A549 (cell line): Measurements from ENCODE around the gene OR10H2.

Experiments used
- BHLHE40 ChIP-seq: IDR thresholded peaks from 2 replicates; pipeline ENCODE4 v1.6.1; 2012; ENCODE audit warnings: low read depth, low read length, inconsistent platforms
- CEBPB ChIP-seq, 2 experiments: fragments of >200 bp in 1 of 2; sonication (Bioruptor Twin) in 1 of 2; formaldehyde crosslinking in 1 of 2; IDR thresholded peaks; 2 replicates each; pipeline ENCODE4 v1.6.1; 2012 to 2016
- EP300 ChIP-seq, 2 experiments: fragments of >200 bp; sonication (Bioruptor Twin); formaldehyde crosslinking; IDR thresholded peaks; 2 replicates in 1 of 2; 3 replicates in 1 of 2; pipeline ENCODE4 v1.6.1; 2016 to 2017
- MAFK ChIP-seq: fragments of 450-650 bp; IDR thresholded peaks from 2 replicates; pipeline ENCODE4 v1.6.1; 2014; ENCODE audit not compliant: partially characterized antibody
- MYC ChIP-seq: IDR thresholded peaks from 2 replicates; pipeline ENCODE4 v1.6.1; 2012; ENCODE audit warnings: mild to moderate bottlenecking, inconsistent platforms, low read length, improper control_type of control experiment, borderline replicate concordance
- NPAS2 ChIP-seq: fragments of 250-450 bp; sonication (Bioruptor Pico); IDR thresholded peaks from 2 replicates; pipeline ENCODE4 v1.8.0; 2022; ENCODE audit warnings: mild to moderate bottlenecking, moderate library complexity, borderline replicate concordance
- NR3C1 ChIP-seq: fragments of >200 bp; sonication (Bioruptor Twin); formaldehyde crosslinking; IDR thresholded peaks from 3 replicates; pipeline ENCODE4 v1.6.1; 2017
- POLR2A ChIP-seq: IDR thresholded peaks from 2 replicates; pipeline ENCODE4 v1.6.1; 2012; ENCODE audit warnings: mild to moderate bottlenecking, low read length
- RAD21 ChIP-seq, 2 experiments: fragments of >200 bp in 1 of 2; sonication (Bioruptor Twin) in 1 of 2; formaldehyde crosslinking in 1 of 2; IDR thresholded peaks in 1 of 2; conservative IDR thresholded peaks in 1 of 2; 2 replicates in 1 of 2; 3 replicates in 1 of 2; pipeline ENCODE4 v1.6.1; 2012 to 2018; ENCODE audit warnings: inconsistent platforms in 1 of 2
- USF2 ChIP-seq: fragments of 450-650 bp; IDR thresholded peaks from 2 replicates; pipeline ENCODE4 v1.6.1; 2014; ENCODE audit warnings: antibody characterized with exemption
- TF ChIP-seq, protein P1 (sequence below): fragments of >200 bp; sonication (Bioruptor Twin); formaldehyde crosslinking; IDR thresholded peaks from 3 replicates; pipeline ENCODE4 v1.5.1; 2016

DNA sequence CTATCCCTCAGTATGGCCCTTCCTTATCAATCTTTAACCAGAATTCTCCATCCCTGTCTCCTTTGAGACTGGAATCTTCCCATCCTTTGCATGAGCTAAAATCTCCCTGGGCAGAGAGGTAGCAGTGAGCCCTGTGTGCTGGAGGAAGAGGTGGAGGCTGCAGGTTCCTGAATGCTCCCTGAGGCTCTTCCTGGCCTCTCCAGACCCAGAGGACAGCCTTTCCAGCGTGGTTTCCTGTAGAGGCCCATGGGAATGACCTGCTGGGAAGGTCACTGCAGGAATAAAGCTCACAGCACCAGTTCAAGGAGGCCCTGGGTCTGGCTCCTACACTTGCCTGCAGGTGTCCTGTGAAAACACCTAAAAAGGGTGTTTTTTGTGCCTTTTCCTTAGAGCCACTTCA is 4.6 kb downstream of the OR10H2 start:
- TF ChIP-seq, protein P1, sequence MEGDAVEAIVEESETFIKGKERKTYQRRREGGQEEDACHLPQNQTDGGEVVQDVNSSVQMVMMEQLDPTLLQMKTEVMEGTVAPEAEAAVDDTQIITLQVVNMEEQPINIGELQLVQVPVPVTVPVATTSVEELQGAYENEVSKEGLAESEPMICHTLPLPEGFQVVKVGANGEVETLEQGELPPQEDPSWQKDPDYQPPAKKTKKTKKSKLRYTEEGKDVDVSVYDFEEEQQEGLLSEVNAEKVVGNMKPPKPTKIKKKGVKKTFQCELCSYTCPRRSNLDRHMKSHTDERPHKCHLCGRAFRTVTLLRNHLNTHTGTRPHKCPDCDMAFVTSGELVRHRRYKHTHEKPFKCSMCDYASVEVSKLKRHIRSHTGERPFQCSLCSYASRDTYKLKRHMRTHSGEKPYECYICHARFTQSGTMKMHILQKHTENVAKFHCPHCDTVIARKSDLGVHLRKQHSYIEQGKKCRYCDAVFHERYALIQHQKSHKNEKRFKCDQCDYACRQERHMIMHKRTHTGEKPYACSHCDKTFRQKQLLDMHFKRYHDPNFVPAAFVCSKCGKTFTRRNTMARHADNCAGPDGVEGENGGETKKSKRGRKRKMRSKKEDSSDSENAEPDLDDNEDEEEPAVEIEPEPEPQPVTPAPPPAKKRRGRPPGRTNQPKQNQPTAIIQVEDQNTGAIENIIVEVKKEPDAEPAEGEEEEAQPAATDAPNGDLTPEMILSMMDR = no peak
- TF ChIP-seq BHLHE40 = no peak
- no peak for TF ChIP-seq MAFK
- TF ChIP-seq RAD21 (conservative IDR thresholded peaks at IDR 0.05 in 1 of 2, IDR thresholded peaks at IDR 0.05 in 1 of 2) = no peak
- no peak for TF ChIP-seq POLR2A
- TF ChIP-seq CEBPB (IDR thresholded peaks at IDR 0.05) = no peak
- no peak for TF ChIP-seq NR3C1
- no peak for TF ChIP-seq MYC
- no peak for TF ChIP-seq USF2
- no peak for TF ChIP-seq EP300 (IDR thresholded peaks at IDR 0.05)
- no peak for TF ChIP-seq NPAS2 (CRISPR knock-in tag)
